Measurements from ENCODE around the gene CTR9.

- no peak for TF ChIP-seq POLR2A (IDR thresholded peaks at IDR 0.05; ENCODE audit: low read depth, low read length)
- no peak for TF ChIP-seq TAF1 (IDR thresholded peaks at IDR 0.05; ENCODE audit: low read depth, low read length)
- TF ChIP-seq POLR2AphosphoS5 (IDR thresholded peaks at IDR 0.05; ENCODE audit: low read depth, low read length): no peak
- TF ChIP-seq POU2F2 (IDR thresholded peaks at IDR 0.05; ENCODE audit: low read depth, low read length): no peak
- TF ChIP-seq SPI1 (IDR thresholded peaks at IDR 0.05; ENCODE audit: low read depth, low read length): no peak
- TF ChIP-seq PAX5 (IDR thresholded peaks at IDR 0.05; ENCODE audit: insufficient read depth, low read length, severe bottlenecking): no peak
Measured at GRCh38 chr11:10742460-10743208, 8.4 kb upstream of the CTR9 start.
